Femur (tissue), 1 donor: ENCODE data around the gene TC2N.
"Not testable (repeated sequence)": the region's sequence is repeated elsewhere in the genome, so short reads cannot be mapped to it uniquely, and the experiment has no call there.

Experiments
- DNase-seq: peaks from one replicate; pipeline ENCODE4 v3.0.0-alpha.2; 2017

Gene TC2N

DNA sequence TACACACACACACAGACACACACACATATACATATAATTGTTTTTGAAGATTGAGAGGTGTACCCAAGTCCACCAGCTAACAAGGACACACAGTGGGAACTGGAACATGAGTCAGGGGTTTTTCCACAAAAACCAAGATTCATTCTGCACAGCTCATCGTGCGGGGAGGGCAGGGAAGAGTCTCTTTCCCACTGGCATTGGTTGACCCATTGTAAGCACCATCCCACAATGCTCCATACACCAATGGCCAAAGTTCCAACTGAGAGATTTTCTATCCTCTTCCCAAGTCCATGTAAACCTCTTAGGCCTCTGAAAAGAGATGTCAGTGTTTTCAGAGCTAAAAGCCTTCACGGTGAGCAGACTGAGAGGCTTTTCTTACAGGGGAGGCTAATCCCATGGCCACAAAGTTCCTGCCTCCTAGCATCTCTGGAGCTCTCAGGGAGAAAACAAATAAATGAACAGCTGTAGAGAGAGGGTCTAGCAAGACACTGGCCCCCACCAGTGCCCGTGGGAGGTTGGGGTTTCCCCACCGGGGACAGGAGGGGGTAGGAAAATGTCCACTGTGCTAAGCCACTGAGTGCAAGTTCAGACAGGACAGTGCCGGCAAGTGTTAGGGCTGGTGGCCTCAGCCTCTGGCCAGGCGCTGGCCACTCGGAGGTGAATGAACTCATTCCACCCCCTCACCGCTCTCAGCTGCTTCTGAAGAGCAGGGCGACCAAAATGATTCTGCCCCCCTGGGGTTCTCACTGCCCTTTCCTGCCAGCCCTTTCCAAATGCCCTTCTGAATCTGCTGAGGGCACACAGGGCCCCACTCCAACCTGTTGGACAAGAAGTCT is 21.5 kb upstream of the TC2N start:
- no peak for DNase-seq

DNA sequence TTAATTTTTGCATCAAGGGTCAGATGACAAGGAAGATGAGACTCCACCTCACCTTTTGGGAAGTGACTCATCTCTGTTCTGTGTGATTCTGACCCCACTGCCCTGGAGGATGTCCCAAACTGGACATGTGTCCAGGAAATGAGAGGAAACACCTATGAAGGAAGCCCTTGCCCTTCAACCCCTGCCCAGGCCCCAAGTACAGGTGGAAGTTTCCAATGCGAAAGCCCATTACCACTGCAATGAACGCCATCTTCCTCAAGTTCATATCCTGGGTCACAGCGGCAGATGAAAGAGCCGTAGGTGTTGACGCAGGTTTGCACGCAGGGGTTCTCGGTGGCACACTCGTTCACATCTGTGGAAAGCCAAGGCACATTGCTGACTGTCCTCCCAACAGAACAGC is 19.6 kb upstream of the TC2N start:
- DNase-seq: no peak

GRCh38 chr14:91885839-91886238 is 18.5 kb upstream of the TC2N start:
- no peak for DNase-seq

DNA sequence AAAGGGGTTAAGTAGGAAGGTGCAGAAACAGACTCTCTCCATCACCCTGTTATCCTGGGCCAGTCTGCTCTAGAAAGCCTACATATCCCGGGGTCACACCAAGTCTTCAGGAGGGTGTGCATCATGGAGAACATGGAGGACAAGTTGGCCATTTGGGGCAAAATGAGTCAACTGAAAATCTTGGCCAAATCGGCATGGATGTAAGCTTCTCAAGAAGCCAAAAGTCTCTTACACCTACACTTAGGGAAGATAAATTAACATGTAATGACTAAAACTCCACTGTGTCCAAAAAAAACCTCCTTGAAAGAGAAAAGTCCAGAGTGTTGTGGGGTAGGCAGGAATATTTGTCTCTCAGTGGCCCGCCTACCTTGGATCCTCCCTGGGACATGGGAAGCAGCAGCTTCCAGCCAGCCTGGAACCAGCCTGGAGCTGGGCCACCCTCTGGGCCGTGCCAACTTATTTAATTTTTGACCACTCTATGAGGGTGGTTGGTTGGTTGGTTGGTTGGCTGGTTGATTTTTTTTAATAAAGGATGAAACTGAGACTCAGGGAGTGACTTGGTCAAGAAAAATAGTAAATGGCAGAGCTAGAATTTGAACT is 17.9 kb upstream of the TC2N start:
- DNase-seq: no peak

- no peak for DNase-seq
Observed at GRCh38 chr14:91884664-91885063, 17.3 kb upstream of the TC2N start.

DNA sequence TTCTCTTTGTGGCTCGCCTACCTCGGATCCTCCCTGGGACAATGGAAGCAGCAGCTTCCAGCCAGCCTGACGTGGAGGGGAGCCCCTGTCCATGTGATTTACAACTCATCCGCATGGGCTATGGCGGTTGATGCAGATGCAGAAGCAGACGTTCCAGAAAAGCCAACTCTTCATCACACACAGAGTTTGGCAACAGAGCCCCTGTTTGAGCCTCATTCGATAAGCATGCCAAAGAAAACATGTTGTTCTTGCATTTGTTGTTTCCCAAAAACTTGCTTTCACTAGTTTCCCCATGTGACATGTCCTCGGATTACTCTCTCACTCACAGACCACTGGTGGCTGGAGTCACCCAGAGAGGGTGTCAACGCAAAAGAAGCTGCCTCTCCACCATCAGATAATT is 16.4 kb upstream of the TC2N start:
- peak; percentile 53 for DNase-seq

DNA sequence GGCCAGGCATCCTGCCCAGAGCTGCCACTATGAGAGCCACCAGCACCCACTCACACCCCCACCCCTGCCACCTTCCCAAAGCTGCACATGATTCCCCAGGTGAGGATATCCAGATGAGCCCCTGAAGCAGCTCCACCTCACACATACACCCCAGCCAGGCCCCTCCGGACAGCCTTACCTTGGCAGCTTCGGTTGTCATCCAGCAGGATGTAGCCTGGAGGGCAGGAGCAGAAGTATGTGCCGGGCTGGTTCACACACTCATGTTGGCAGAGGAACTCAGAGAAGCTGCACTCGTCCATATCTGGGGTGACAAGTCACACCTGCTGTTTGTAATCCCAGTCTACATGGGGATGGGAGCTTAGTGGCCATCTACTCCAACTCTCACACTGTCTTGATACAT is 15.4 kb upstream of the TC2N start:
- DNase-seq: no peak

DNA sequence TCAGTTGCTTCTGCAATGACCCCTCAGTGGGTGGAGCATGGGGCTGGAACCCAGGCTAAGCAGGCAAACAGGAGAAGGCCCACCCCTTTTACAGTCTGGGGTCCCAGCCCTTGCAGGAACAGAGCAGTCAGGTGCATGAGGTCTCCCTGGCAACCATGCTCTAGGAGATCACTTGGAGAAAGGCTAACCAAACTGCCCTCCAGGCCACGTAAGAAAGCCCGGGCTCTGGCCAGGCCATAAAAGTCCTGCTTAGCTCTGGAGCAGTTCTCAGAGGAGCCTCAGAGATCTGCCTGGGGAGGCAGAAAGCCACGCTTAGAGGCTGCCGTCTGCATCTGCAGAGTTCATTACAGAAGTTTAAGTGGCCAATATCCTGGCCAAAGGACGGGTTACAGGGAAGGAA is 15.0 kb upstream of the TC2N start:
- no peak for DNase-seq

DNA sequence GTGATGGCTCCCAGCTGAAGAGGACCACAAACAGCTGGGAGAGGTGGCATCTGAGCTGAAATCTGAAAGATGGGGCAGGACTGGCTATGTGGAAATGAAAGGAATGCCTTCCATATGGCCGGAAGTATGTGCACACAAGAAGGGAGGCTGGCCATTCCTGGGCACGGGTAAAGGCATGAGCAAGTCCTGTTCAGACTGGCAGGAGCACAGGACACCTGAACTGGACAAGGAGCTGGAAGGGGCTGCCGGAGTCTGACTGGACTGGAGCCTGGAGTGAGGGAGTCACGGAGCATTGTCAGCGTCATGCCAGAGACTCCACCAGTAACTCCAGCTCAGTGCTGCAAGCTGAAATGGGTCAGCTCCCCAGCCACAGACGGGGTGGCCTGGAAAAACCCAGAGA is 11.9 kb upstream of the TC2N start:
- no peak for DNase-seq

DNA sequence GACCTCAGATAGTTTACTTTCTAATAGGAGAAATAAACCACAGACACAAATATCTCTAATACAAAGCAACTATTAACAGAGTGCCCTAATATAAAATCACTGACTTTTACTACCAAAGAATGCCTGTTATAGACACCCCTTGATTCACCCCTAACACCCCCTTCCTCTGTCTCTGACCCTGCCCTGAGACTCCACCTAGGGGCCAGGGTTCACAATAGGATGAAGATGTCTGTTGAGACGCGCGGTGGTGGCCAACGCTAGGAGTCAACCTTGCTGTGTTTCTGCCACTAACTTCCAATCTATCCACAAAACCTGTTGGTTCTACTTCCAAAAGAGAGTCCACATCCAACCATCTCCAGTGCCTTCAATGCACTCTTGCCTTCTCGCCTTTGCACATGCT is 10.9 kb upstream of the TC2N start:
- no peak for DNase-seq

DNA sequence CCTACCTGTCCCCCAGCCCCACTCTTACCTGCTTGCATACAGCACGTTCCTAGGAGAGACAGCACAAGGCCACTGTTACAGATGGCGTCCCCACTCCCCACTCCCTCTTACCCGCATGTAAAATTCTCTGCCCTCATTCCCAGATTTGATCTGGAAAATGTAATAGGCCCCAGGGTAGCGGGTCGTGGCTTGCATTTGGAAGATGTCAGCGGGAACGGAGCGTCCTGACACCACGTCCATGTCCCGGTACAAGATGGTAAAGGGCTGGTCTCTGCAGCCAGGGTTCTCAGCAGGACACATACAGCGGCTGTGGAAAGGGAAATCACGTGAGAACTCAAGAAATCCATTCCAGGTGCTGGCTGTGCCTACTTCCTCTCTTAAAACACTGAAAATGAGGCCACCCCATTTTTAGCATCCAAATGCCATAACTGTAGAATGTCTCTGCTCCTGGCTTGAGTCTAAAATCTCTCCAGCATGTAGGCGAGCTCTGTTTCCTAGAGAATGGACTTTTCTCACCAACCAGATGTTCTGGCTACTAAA is 10.1 kb upstream of the TC2N start:
- no peak for DNase-seq

GRCh38 chr14:91876492-91876891 is 9.2 kb upstream of the TC2N start:
- no peak for DNase-seq

DNA sequence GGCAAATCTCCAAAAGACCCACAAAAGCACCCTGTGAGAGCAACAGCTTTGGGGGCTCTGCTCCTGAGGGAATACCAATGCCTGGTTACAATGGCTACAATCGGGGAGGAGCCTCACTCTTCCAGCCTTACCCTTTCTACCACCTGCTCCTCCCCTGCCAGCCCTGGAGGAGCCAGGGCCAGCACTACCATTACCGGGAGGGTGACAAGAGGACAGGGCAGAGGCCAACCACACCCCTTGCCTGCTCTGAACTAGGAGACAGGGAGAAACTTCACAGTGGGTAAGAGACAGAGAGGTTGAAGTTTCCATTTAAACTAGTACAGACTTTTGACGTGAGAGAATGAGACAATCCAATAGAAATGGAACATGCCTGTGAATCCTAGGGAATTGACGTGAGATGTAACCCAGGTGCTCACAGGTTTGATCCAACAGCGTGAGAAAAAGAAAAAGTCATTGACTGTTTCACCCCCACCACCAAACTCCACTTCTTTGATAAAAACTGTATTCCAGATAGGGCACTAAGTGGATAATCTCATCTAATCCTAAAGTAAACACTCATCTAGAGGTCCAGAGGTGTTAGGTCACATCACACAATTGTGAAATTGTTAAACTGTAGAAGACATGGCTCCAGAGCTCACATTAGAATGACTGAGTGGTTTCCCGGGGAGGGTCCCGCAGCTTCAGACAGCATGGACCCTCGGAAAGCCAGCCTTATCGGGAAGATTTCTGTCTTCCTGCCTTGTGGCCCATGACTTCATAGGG is 8.4 kb upstream of the TC2N start:
- DNase-seq: no peak

- no peak for DNase-seq
Observed at GRCh38 chr14:91873471-91874415, 6.4 kb upstream of the TC2N start.

DNA sequence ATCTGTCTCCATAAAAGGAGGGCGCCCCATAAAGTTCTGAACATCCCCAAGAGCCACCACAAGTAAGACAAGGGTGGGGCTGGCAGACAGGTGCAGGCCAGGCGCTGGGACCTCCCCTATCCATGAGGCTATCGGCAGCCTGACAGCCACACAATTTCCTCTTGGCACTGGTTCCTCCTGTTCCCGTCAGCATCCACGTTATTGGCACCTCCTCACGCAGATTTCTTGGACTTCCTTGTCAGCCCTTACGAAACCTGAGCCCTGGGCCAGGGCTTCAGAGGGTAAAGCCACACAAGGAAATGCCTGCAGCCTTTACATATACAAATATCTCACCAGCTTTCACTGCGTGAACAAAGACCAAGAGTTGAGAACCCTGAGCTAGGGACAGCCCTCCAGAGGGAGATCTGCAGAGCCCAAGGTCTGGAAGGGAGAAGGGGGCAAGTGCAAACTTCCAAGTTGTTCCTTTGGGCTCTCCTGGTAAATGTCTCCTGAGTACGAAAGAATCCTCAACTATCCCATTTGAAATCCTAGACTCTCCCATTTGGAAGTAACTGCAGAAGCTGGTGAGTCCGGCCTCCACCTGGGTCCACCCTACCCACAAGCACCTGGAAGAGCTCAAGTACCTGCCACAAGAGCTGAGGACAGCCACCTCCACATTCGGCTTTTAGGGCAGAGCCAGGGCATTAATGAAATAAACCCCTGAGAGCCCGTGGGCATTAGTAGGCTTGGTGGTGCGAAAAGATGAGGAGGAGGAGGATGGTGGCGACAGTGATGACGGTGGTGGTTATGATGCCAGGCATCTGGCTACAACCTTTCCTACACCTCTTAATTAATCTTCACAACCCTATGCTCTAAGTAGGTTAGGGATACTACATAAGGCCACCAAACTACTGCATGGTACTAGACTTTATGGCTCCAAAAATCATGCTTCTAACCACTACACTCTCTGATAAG is 5.5 kb upstream of the TC2N start:
- DNase-seq: peak; percentile 67

DNA sequence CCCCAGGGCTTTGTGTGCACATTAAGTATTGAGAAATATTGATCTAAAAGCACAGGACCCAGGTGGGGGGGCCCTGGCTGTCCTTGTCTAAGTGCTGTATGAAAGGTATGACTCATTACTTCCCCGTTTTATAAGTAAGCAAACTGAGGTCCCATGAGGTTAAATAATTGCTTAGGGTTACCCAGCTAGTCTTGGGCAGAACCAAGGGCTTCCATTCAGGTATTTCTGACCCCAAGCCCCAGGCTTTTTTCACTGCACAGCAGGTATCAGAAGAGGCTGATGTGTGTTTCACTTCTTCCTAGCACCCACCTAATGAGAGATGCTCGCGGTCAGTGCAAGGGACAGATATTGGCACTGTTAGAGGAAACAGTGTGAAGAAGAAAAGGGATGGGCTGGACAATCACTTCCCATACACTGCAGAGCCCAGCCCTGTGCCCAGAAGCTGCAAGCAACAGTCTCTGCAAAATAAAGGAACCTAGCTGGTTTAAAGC is 4.7 kb upstream of the TC2N start:
- no peak for DNase-seq

- not testable (repeated sequence) for DNase-seq
Observed at GRCh38 chr14:91871401-91871800, 4.1 kb upstream of the TC2N start.

DNA sequence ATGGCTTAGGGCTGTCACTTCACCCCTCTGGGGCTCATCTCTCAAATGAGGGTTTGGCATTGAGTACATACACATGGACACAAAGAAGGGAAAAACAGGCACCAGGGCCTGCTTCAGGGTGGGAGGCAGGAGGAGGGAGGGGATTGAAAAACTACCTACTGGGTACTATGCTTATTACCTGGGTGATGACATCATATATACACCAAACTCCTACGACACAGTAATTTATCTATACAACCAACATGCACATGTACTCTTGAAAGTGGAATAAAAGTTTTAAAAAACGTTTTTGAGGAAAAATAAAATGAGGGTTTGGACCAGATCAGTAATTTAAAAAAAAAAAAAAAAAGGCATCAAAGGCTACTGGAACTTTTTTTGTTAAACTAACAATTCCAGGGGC is 3.6 kb upstream of the TC2N start:
- DNase-seq: no peak

DNA sequence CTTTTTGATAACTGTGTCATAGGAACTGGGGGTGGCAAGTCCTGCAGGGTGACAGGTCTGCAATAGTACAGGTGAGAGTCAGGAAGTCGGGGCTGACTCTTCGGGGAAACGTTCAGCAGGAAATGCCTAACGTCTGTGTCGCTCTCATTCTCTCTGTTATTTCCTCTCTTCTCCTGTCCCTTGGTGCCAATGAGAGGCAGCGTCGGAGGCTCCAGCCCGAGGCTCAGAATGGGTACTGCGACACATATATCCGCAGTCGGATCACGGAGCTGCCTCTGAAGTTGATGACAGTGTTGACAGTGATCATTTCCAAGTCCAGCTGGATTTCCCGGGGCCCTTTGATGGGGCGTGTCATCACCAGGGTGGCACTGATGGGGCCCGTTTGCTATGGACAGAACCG is 2.7 kb upstream of the TC2N start:
- DNase-seq: no peak

GRCh38 chr14:91869556-91869955 is 2.2 kb upstream of the TC2N start:
- DNase-seq: no peak
